Measurements from ENCODE around the gene RNF128.

Gene RNF128

GRCh38 chrX:106726485-106727437 is at the start of gene RNF128:
Gene RNF128 (plus strand): TSS chrX:106726701. CDS start chrX:106726914, 213 bp downstream.
- H3K27ac ChIP-seq, result no peak within 1 kb of the TSS
- no peak for DNase-seq (ENCODE audit: low spot score)
- TF ChIP-seq, protein P1, sequence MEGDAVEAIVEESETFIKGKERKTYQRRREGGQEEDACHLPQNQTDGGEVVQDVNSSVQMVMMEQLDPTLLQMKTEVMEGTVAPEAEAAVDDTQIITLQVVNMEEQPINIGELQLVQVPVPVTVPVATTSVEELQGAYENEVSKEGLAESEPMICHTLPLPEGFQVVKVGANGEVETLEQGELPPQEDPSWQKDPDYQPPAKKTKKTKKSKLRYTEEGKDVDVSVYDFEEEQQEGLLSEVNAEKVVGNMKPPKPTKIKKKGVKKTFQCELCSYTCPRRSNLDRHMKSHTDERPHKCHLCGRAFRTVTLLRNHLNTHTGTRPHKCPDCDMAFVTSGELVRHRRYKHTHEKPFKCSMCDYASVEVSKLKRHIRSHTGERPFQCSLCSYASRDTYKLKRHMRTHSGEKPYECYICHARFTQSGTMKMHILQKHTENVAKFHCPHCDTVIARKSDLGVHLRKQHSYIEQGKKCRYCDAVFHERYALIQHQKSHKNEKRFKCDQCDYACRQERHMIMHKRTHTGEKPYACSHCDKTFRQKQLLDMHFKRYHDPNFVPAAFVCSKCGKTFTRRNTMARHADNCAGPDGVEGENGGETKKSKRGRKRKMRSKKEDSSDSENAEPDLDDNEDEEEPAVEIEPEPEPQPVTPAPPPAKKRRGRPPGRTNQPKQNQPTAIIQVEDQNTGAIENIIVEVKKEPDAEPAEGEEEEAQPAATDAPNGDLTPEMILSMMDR (IDR thresholded peaks at IDR 0.05), result no peak
- peak within 1 kb of the TSS; percentile 61 for H3K4me3 ChIP-seq

DNA sequence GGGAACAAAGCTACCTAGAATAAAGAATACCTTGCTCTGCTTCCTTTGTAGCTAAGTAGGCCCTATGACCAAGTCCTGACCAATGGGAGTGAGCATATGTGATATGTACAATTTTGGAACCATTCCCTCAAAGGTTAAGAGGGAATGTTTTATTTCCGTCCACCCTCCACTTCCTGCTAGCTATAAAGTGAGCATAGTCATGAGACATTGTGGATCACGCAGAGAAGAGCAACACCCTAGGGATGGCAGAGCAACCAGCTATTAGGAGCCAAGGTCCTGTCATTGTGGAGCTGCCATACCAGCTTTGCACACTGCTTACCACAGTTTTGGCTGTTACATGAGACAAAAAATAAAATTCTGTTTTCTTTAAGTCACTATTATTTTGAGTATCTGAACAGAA is 45.8 kb upstream of the RNF128 start:
- no peak for DNase-seq (ENCODE audit: low spot score)
- Histone ChIP-seq H3K27ac (no peak overlapping the region), H3K4me3 (no peak overlapping the region)
- TF ChIP-seq, protein P1 (IDR thresholded peaks at IDR 0.05), result no peak

DNA sequence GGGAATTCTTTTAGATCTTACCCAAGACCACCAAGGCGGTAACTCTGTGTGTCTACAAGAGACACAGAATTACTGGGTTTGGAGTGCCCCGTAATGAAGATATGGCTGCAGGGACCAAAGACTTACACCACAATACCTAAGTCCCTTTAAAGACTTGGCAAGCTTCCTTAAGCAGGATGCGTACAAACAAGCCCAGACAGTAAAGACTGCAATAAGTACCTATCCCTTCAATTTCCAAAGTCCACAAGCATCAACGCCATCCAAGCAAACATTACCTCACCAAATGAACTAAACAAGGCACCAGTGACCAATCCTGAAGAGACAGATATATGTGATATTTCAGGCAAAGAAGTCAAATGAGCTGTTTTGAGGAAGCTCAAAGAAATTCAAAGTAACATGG is 42.3 kb upstream of the RNF128 start:
- TF ChIP-seq, protein P1 (IDR thresholded peaks at IDR 0.05), result no peak
- DNase-seq (ENCODE audit: low spot score), result no peak

DNA sequence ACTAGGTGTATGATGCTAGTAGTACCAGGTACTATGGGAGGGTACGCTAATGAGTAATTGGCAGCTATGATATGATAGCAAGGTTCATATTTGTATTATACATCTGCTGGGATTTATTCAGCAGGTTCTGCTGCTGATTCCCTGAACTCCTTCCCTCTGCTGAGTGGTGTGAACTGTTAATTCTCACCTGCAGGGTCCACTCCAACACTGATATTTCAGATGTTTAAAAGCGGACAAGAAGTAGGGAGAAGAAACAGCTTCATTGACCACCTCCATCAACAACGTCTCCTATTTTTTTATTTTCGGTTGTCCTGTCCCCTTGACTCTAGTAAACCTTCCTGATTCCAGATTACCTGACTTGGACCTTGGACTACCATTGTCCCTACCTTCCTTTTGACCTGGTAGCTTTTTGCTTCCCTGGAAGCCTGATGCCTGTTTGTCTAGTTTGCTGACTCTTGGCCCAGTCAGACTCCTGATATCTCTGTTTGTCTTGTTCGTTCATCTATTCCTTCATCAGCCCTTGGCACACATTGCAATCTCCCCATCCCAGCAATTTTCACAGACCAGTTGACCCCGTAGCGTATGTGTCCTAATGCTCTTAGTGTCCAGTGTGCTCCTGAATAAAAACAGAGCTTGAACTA is 34.0 kb upstream of the RNF128 start:
- TF ChIP-seq, protein P1 (IDR thresholded peaks at IDR 0.05), result no peak
- DNase-seq (ENCODE audit: low spot score), result no peak
- Histone ChIP-seq H3K27ac (no peak overlapping the region), H3K4me3 (no peak overlapping the region)

More for the DNA sequence above, 42.3 kb upstream of the RNF128 start:
- no peak overlapping the region for H3K4me3 ChIP-seq
- no peak overlapping the region for H3K27ac ChIP-seq

- Histone ChIP-seq H3K27ac (no peak overlapping the region), H3K4me3 (no peak overlapping the region)
- TF ChIP-seq, protein P1 (IDR thresholded peaks at IDR 0.05), result no peak
- DNase-seq (ENCODE audit: low spot score), result no peak
Measured at GRCh38 chrX:106696502-106696901, 30.0 kb upstream of the RNF128 start.

DNA sequence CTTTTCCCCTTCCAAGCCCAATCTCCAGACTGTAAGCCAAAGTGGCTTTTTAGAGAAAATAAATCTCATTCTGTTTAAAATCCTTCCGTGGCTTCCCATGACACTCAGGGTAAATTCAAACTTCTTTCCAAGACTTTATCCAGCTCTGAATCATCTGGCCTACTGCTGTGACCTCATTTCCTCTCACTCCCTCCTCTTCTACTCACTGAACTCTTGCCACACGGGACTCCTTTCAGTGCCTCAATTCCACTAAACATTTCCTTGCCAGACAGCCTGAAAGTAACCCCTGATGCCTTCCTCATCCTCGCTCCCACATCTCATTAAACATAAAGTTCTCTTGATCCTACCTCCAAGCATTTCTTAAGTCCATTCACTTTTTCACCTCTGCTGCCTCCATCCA is 27.8 kb upstream of the RNF128 start:
- DNase-seq (ENCODE audit: low spot score), result no peak
- Histone ChIP-seq H3K27ac (no peak overlapping the region), H3K4me3 (no peak overlapping the region)
- TF ChIP-seq, protein P1 (IDR thresholded peaks at IDR 0.05), result no peak
